Cerebellar cortex (tissue), 1 donor: ENCODE results near the gene NLRX1.
"Not testable (repeated sequence)": the region's sequence is repeated elsewhere in the genome, so short reads cannot be mapped to it uniquely, and the experiment has no call there.

Experiments
- DNase-seq: peaks from one replicate; pipeline ENCODE4 v3.0.0-alpha.2; 2015; ENCODE audit warnings: low spot score

The NLRX1 gene

DNA sequence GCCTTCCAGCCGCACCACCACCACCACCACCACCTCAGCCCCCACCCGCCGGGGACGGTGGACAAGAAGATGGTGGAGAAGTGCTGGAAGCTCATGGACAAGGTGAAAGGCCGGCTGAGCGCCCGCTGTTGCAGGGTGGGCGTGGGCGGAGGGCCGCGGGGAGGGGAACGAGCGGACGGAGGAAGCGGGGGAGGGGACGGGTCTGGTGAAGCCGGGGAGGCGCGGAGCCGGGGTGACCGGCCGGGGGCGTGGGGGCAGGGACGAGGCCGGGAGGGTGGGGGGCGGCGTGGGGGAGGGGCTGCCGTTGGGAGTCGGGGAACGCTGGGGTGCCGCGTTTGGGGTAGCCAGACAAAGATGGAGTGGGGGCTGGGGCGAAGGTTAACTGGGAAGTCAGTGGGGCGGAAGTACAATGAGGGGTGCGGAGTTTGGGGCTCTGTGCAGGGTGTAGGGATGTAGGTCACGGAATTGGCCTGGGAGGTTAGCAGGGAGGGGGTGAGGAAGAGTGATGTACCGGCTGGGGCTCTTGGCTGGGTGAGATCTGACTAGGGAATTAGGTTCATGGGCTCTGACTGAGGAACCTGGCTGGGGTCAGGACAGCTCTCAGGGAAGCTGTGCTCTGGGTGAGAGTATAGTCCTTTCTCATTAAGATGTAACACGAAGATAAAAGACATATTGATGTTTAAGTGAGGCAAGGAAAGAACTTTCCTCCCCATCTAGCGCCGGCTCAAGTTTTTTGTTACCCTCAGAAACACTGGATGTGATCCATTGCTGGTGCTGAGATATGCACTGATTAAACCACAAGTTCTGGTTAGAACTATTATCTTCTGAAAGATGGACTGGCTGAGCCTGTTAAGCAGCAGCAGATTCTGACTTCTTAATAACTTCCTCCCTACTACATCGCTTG lies 38.2 kb downstream of the NLRX1 start:
- peak; percentile 35 for DNase-seq

DNA sequence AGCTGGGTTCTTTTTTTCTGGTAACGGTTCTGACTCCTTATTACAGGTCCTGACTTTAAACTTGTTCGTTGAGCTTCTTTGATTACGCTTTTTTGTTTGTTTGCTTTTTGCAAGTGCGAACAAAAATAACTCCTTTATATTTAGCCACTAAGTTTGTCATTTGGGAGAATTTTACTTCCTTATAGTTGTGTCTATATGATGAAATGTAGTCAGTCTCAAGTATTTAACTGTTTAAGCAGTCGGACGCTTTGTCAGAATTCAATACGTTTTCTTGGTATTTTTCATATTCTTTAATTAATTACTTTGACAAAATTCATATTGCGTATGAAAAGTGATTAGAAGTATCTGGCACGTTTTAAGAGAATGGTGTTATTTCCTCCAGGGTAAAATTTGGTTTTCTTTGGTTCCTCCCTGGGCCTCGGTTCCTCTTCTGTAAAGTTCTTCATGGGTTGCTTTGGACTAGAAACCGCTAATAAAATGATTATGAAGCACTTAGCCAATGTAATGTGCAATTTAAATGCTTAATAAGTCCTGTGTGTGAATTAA lies 39.0 kb downstream of the NLRX1 start:
- no peak for DNase-seq

- DNase-seq = no peak
Measured at GRCh38 chr11:119209186-119209585, 40.7 kb downstream of the NLRX1 start.

- no peak for DNase-seq
Measured at GRCh38 chr11:119210050-119210449, 41.5 kb downstream of the NLRX1 start.

- no peak for DNase-seq
Measured at GRCh38 chr11:119218141-119218878, 49.8 kb downstream of the NLRX1 start.

GRCh38 chr11:119222308-119222707 lies 53.8 kb downstream of the NLRX1 start:
- DNase-seq = peak; percentile 36

DNA sequence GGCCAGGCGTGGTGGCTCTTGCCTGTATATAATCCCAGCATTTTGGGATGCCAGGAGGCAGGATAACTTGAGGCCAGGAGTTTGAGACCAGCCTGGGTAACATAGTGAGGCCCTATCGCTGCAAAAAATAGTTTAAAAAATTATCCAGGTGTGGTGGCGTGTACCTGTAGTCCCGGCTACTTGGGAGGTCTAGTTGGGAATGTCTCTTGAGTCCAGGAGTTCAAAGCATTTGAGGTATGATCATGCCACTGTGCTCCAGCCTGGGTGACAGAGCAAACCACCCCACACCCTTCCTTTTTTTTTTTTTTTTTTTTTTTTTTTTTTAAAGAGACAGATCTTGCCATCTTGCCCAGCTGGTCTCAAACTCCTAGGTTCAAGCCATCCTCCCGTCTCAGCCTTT lies 54.4 kb downstream of the NLRX1 start:
- DNase-seq = no peak

DNA sequence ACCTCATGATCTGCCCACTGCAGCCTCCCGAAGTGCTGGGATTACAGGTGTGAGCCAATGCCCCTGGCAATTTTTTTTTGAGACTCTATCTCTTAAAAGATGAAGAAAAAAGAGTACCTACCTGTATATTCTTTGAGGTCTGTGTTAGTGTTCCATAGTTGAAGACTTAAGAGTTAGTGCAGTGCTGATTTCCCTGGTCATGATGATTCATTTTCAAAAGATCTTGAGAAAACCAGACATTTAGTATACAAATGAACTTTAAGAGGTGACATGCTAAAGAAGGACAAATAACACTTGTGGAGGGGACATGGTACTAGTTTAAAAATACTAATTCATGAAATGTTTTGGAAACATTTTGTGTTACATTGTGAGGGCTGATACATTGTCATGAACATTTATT lies 55.3 kb downstream of the NLRX1 start:
- DNase-seq = no peak

- DNase-seq = not testable (repeated sequence)
Measured at GRCh38 chr11:119228535-119229287, 60.2 kb downstream of the NLRX1 start.

- DNase-seq = no peak
Measured at GRCh38 chr11:119229288-119229672, 60.8 kb downstream of the NLRX1 start.

- no peak for DNase-seq
Measured at GRCh38 chr11:119229741-119230140, 61.2 kb downstream of the NLRX1 start.
